CD4-positive, CD25-positive, alpha-beta regulatory T cell (primary cell): ENCODE results near the gene RNF213. TPM values are rescaled to one million over a fixed set of nuclear protein-coding genes. Genes with fewer than 3 reads are reported as not detected.
A peak's percentile ranks its signal among the peaks of the same experiment; 100 is the strongest.
"Not testable (repeated sequence)": the region's sequence is repeated elsewhere in the genome, so short reads cannot be mapped to it uniquely, and the experiment has no call there.

ENCODE experiments used
- ATAC-seq, 2 donors: fragments of 150-1000 bp; cut with Tn5 transposase; one replicate each; pipeline ENCODE4 v1.10.0; 2021; ENCODE audit warnings: low read depth in 2 of 2, moderate number of reproducible peaks in 2 of 2, moderate library complexity in 1 of 2
- DNase-seq, 3 donors: peaks; one replicate each; pipeline versions ENCODE4 v3.0.0 to v3.0.0-alpha.2; 2012 to 2022; ENCODE audit warnings: mixed read lengths in 1 of 3
- H3K27ac ChIP-seq: one replicate; pipeline ENCODE4 v1.7.0; 2013; ENCODE audit warnings: mild to moderate bottlenecking, low read length; ENCODE audit not compliant: insufficient read depth, poor library complexity, severe bottlenecking
- H3K27me3 ChIP-seq: one replicate; pipeline ENCODE4 v1.7.0; 2013; ENCODE audit warnings: low read length; ENCODE audit not compliant: control insufficient read depth, insufficient read depth
- H3K36me3 ChIP-seq: one replicate; pipeline ENCODE4 v1.7.0; 2013; ENCODE audit warnings: mild to moderate bottlenecking, low read length, moderate library complexity; ENCODE audit not compliant: control insufficient read depth, insufficient read depth
- H3K4me1 ChIP-seq: 2 replicates; pipeline ENCODE4 v1.7.0; 2013; ENCODE audit warnings: mild to moderate bottlenecking, low read length; ENCODE audit not compliant: insufficient read depth, control insufficient read depth, poor library complexity, severe bottlenecking
- H3K4me3 ChIP-seq: one replicate; pipeline ENCODE4 v1.7.0; 2013; ENCODE audit warnings: low read depth, mild to moderate bottlenecking, low read length, moderate library complexity
- H3K9me3 ChIP-seq, 2 experiments: 1 replicate in 1 of 2; 2 replicates in 1 of 2; pipeline ENCODE4 v1.7.0; 2013; ENCODE audit warnings: low read length in 2 of 2, mild to moderate bottlenecking in 1 of 2, moderate library complexity in 1 of 2; ENCODE audit not compliant: control insufficient read depth in 2 of 2
- H3K27ac Mint-ChIP-seq, 3 donors: one replicate each; pipeline ENCODE4 v1.8.0; 2020 to 2022; ENCODE audit warnings: mild to moderate bottlenecking in 3 of 3, mixed read lengths in 3 of 3, moderate library complexity in 2 of 3
- H3K27me3 Mint-ChIP-seq: one replicate; pipeline ENCODE4 v1.8.0; 2022; ENCODE audit warnings: mild to moderate bottlenecking, mixed read lengths
- H3K36me3 Mint-ChIP-seq: one replicate; pipeline ENCODE4 v1.8.0; 2020; ENCODE audit warnings: mixed read lengths
- H3K4me1 Mint-ChIP-seq, 4 donors: one replicate each; pipeline ENCODE4 v1.8.0; 2020 to 2022; ENCODE audit warnings: mixed read lengths in 4 of 4, mild to moderate bottlenecking in 1 of 4
- H3K4me3 Mint-ChIP-seq, 4 donors: one replicate each; pipeline ENCODE4 v1.8.0; 2020 to 2022; ENCODE audit warnings: mild to moderate bottlenecking in 4 of 4, mixed read lengths in 4 of 4, moderate library complexity in 3 of 4
- H3K9me3 Mint-ChIP-seq, 7 donors: one replicate each; pipeline ENCODE4 v1.8.0; 2020 to 2022; ENCODE audit warnings: mixed read lengths in 7 of 7, mild to moderate bottlenecking in 3 of 7, moderate library complexity in 2 of 7
- polyA plus RNA-seq, 4 donors: library from polyadenylated mRNA; unstranded; fragments of 300-500 nt; fragmentation: Illumina TruSeq; gene quantifications; one replicate each; pipeline ENCODE4 v1.2.3, GENCODE V29; 2021
- total RNA-seq: library from RNA; stranded (reverse); gene quantifications from one replicate; pipeline ENCODE4 v1.2.3, GENCODE V29; 2022

Gene RNF213
- total and polyA plus RNA-seq, 5 donors from 2014 or later = 27.6 to 666 (median 32.4) TPM

DNA sequence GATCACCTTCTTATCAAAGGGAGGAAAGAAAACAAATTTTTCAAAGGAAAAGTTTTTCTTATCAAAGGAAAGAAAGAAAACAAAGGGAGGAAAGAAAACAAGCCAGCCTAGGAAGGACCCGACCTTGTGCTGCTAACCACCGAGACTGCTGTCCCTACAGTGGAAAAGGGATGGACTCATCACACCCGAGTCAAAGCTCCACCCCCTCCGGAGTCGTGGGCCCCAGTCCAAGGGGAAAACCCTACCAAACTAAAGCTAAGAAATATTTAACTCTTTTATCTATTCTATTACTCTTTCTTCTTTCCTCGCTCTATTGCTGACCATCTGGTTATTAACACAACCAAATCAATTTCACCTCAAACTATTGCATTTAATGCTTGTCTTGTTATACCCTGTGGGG lies 148.2 kb downstream of the RNF213 start:
- H3K27me3 ChIP-seq = peaks cover 8% of the 10 kb centered on the region
- Mint-ChIP-seq H3K27ac (no peak overlapping the region), H3K27me3 (peaks cover 42% of the 10 kb centered on the region), H3K9me3 (no peaks in the 10 kb centered on the region), H3K4me1 (peaks cover 0 to under 1% (median 0%) of the 10 kb centered on the region in 4 donors), H3K36me3 (no peaks in the 10 kb centered on the region), H3K4me3 (no peak overlapping the region)
- H3K9me3 ChIP-seq = no peaks in the 10 kb centered on the region
- DNase-seq (no peak), ATAC-seq (no peak)
- H3K4me3 ChIP-seq = no peak overlapping the region
- no peaks in the 10 kb centered on the region for H3K36me3 ChIP-seq
- H3K27ac ChIP-seq = no peak overlapping the region
- no peaks in the 10 kb centered on the region for H3K4me1 ChIP-seq

GRCh38 chr17:80409626-80410025 lies 149.0 kb downstream of the RNF213 start:
- H3K27me3 Mint-ChIP-seq = peaks cover 49% of the 10 kb centered on the region
- Histone ChIP-seq H3K4me3 (no peak overlapping the region), H3K9me3 (no peaks in the 10 kb centered on the region), H3K4me1 (peaks cover 7% of the 10 kb centered on the region), H3K27ac (no peak overlapping the region), H3K27me3 (peaks cover 8% of the 10 kb centered on the region), H3K36me3 (no peaks in the 10 kb centered on the region)
- no peaks in the 10 kb centered on the region for H3K9me3 Mint-ChIP-seq
- H3K36me3 Mint-ChIP-seq = no peaks in the 10 kb centered on the region
- H3K4me3 Mint-ChIP-seq = no peak overlapping the region
- DNase-seq = no peak
- no peak overlapping the region for H3K27ac Mint-ChIP-seq
- no peak for ATAC-seq
- H3K4me1 Mint-ChIP-seq = peaks cover 4 to 8% (median 5%) of the 10 kb centered on the region in 4 donors

- not testable (repeated sequence) for H3K9me3 Mint-ChIP-seq, H3K4me3 Mint-ChIP-seq, H3K27me3 ChIP-seq, DNase-seq, H3K27ac Mint-ChIP-seq, ATAC-seq, H3K4me3 ChIP-seq, H3K9me3 ChIP-seq, H3K36me3 Mint-ChIP-seq, H3K27ac ChIP-seq, H3K36me3 ChIP-seq
- H3K4me1 ChIP-seq = peaks cover 14% of the 10 kb centered on the region
- peaks cover 4 to 15% (median 5%) of the 10 kb centered on the region in 4 donors for H3K4me1 Mint-ChIP-seq
- peaks cover 53% of the 10 kb centered on the region for H3K27me3 Mint-ChIP-seq
These were observed 149.9 kb downstream of the RNF213 start for GRCh38 chr17:80410441-80411087.

- peak overlapping the region; percentile 88 to 94 (median 91) for H3K4me3 Mint-ChIP-seq
- no peaks in the 10 kb centered on the region for H3K36me3 Mint-ChIP-seq
- no peak for ATAC-seq
- peak overlapping the region; percentile 64 to 87 (median 78) for H3K27ac Mint-ChIP-seq
- peaks cover 4% of the 10 kb centered on the region for H3K27me3 ChIP-seq
- H3K27me3 Mint-ChIP-seq = peaks cover 53% of the 10 kb centered on the region
- peaks cover 4 to 35% (median 15%) of the 10 kb centered on the region in 4 donors for H3K4me1 Mint-ChIP-seq
- DNase-seq = no peak
- H3K27ac ChIP-seq = no peak overlapping the region
- H3K4me1 ChIP-seq = peaks cover 21% of the 10 kb centered on the region
- peaks cover 0 to 1% (median 0%) of the 10 kb centered on the region in 7 donors for H3K9me3 Mint-ChIP-seq
- H3K9me3 ChIP-seq = no peaks in the 10 kb centered on the region
- peaks cover 6% of the 10 kb centered on the region for H3K36me3 ChIP-seq
- H3K4me3 ChIP-seq = no peak overlapping the region
These were observed 153.3 kb downstream of the RNF213 start for GRCh38 chr17:80413771-80414507.

DNA sequence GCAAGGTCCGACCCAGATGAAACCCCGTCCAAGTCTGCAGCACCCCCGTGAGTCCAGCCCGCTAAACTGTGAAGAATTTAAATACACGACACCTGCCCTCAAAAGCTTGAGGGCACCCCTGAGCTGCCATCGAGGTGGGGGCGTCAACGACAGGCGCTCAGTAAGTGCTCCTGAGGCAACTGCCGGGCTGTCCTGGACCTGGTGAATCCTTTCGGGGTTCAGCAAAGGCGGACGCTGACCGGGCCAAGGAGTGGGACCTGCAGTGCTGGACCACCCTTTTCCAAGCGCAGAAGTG lies 153.8 kb downstream of the RNF213 start:
- ATAC-seq = peak in 1 of 2 donors; percentile 3
- Histone ChIP-seq H3K9me3 (no peaks in the 10 kb centered on the region), H3K27ac (peak overlapping the region; percentile 70)

GRCh38 chr17:80414803-80415625 lies 154.4 kb downstream of the RNF213 start, which contains the start of gene ENDOV:
ENDOV (plus strand) TSS chr17:80415167; CDS start chr17:80415195, 28 bp downstream.
- Histone ChIP-seq H3K4me3 (peak within 1 kb of the TSS; percentile 66), H3K4me1 (peaks cover 21% of the 10 kb centered on the region), H3K36me3 (peaks cover 6% of the 10 kb centered on the region), H3K27me3 (peaks cover 4% of the 10 kb centered on the region), H3K9me3 (no peaks in the 10 kb centered on the region), H3K27ac (peak within 1 kb of the TSS; percentile 70)
- Mint-ChIP-seq H3K27ac (peak within 1 kb of the TSS; percentile 64 to 87 (median 78)), H3K9me3 (peaks cover 0 to 1% (median 0%) of the 10 kb centered on the region in 7 donors), H3K27me3 (peaks cover 46% of the 10 kb centered on the region), H3K4me3 (peak within 1 kb of the TSS; percentile 88 to 94 (median 91)), H3K4me1 (peaks cover 4 to 35% (median 17%) of the 10 kb centered on the region in 4 donors), H3K36me3 (no peaks in the 10 kb centered on the region)
- peak; percentile 86 to 91 for ATAC-seq
- peak; percentile 91 to 94 (median 93) for DNase-seq

More for the DNA sequence above, 153.8 kb downstream of the RNF213 start:
- Histone ChIP-seq H3K4me1 (peaks cover 21% of the 10 kb centered on the region), H3K36me3 (peaks cover 6% of the 10 kb centered on the region), H3K4me3 (no peak overlapping the region), H3K27me3 (peaks cover 4% of the 10 kb centered on the region)
- Mint-ChIP-seq H3K4me1 (peaks cover 4 to 35% (median 15%) of the 10 kb centered on the region in 4 donors), H3K27ac (peak overlapping the region; percentile 64 to 87 (median 78)), H3K27me3 (peaks cover 51% of the 10 kb centered on the region), H3K9me3 (peaks cover 0 to 1% (median 0%) of the 10 kb centered on the region in 7 donors), H3K36me3 (no peaks in the 10 kb centered on the region), H3K4me3 (peak overlapping the region; percentile 88 to 94 (median 91))
- DNase-seq = no peak

DNA sequence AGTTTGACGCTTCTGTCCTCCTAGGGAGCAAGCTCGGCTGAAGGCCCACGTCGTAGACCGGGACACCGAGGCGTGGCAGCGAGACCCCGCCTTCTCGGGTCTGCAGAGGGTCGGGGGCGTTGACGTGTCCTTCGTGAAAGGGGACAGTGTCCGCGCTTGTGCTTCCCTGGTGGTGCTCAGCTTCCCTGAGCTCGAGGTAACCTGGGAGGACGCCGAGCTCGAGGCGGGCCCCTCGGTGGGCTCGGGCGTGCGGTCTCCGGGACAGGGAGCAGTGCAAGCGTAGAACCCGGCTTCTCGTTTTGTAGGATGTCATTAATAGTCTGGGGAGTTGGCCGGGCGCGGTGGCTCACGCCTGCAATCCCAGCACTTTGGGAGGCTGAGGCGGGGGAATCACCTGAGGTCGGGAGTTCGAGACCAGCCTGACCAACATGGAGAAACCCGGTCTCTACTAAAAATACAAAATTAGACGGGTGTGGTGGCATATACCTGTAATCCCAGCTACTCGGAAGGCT lies 155.0 kb downstream of the RNF213 start:
- H3K4me1 Mint-ChIP-seq = peaks cover 4 to 35% (median 17%) of the 10 kb centered on the region in 4 donors
- H3K4me3 ChIP-seq = peak overlapping the region; percentile 66

More for the DNA sequence above, 155.0 kb downstream of the RNF213 start:
- H3K27me3 Mint-ChIP-seq = peaks cover 40% of the 10 kb centered on the region
- Histone ChIP-seq H3K27ac (peak overlapping the region; percentile 70), H3K4me1 (peaks cover 21% of the 10 kb centered on the region), H3K9me3 (no peaks in the 10 kb centered on the region), H3K27me3 (peaks cover 4% of the 10 kb centered on the region), H3K36me3 (peaks cover 6% of the 10 kb centered on the region)
- H3K27ac Mint-ChIP-seq = peak overlapping the region in 2 of 3 donors; percentile 64 to 81
- peaks cover 0 to 1% (median 0%) of the 10 kb centered on the region in 7 donors for H3K9me3 Mint-ChIP-seq
- no peaks in the 10 kb centered on the region for H3K36me3 Mint-ChIP-seq
- H3K4me3 Mint-ChIP-seq = peak overlapping the region; percentile 88 to 94 (median 91)
- ATAC-seq = no peak
- no peak for DNase-seq
